Endothelial cell of umbilical vein (primary cell): ENCODE data around the gene CEP55. TPM values are rescaled to one million over a fixed set of nuclear protein-coding genes. Genes with fewer than 3 reads are reported as not detected.

Experiments used
- BruUV-seq: library from RNA; stranded (reverse); fragments of 400-500 nt; replicated peaks from 2 replicates; lab custom pipeline; 2021; lab: Mats Ljungman, UMichigan
- CTCF ChIA-PET: fragments of 300-600, 350-600 bp; sonication (Branson Sonifier 250); formaldehyde crosslinking; loops from one replicate; lab custom pipeline; 2021; ENCODE audit warnings: antibody characterized with exemption, inconsistent platforms; lab: Charles Lee
- POLR2A ChIA-PET: fragments of 300-600, 350-600 bp; sonication (Branson Sonifier 250); formaldehyde crosslinking; loops from one replicate; lab custom pipeline; 2021; ENCODE audit warnings: antibody characterized with exemption, inconsistent platforms; lab: Charles Lee
- DNase-seq: peaks from one replicate; pipeline ENCODE4 v3.0.0-alpha.2; 2011; ENCODE audit warnings: low read depth, low spot score
- FAIRE-seq: peaks from 2 replicates; lab custom pipeline; 2011; peaks lifted over from hg19 to GRCh38; lab: Jason Lieb, UNC
- H2AFZ ChIP-seq: 2 replicates; pipeline ENCODE4 v1.6.0; 2012; ENCODE audit warnings: low read depth, low read length, control low read depth, inconsistent platforms
- H3K27ac ChIP-seq: 2 replicates; pipeline ENCODE4 v1.5.1; 2011; ENCODE audit warnings: low read depth, mild to moderate bottlenecking, control low read depth, low read length, moderate library complexity; ENCODE audit not compliant: insufficient read depth
- H3K27me3 ChIP-seq, 2 experiments: 2 replicates each; pipeline versions ENCODE4 v1.6.0 to v1.6.1; 2011; ENCODE audit warnings: low read length in 2 of 2, mixed read lengths in 1 of 2; ENCODE audit not compliant: control insufficient read depth in 2 of 2, insufficient read depth in 2 of 2
- H3K36me3 ChIP-seq, 2 experiments: 2 replicates in 1 of 2; 3 replicates in 1 of 2; pipeline ENCODE4 v1.5.1; 2011; ENCODE audit warnings: low read length in 2 of 2, mild to moderate bottlenecking in 1 of 2, moderate library complexity in 1 of 2; ENCODE audit not compliant: control insufficient read depth in 2 of 2, insufficient read depth in 2 of 2; ENCODE audit errors: extremely low read depth in 1 of 2
- H3K4me1 ChIP-seq: 3 replicates; pipeline ENCODE4 v1.5.1; 2011; ENCODE audit warnings: mild to moderate bottlenecking, low read length; ENCODE audit not compliant: control insufficient read depth, insufficient read depth; ENCODE audit errors: extremely low read depth
- H3K4me2 ChIP-seq: 2 replicates; pipeline ENCODE4 v1.6.1; 2011; ENCODE audit warnings: low read length, control low read depth, mixed read lengths; ENCODE audit not compliant: insufficient read depth
- H3K4me3 ChIP-seq, 3 experiments: fragments of 200-600 bp in 1 of 3; sonication (generic), shearing (Covaris generic) in 1 of 3; replicated peaks in 1 of 3; 2 replicates each; pipeline ENCODE4 v1.5.1; 2011 to 2016; ENCODE audit warnings: control low read depth in 3 of 3, low read length in 3 of 3, mild to moderate bottlenecking in 2 of 3, inconsistent platforms in 1 of 3, low read depth in 1 of 3, moderate library complexity in 1 of 3; ENCODE audit not compliant: insufficient read depth in 1 of 3
- H3K79me2 ChIP-seq: 2 replicates; pipeline ENCODE4 v1.6.0; 2012; ENCODE audit warnings: low read length, inconsistent platforms; ENCODE audit not compliant: control insufficient read depth, insufficient read depth
- H3K9ac ChIP-seq: replicated peaks from 2 replicates; pipeline ENCODE3; 2011; ENCODE audit warnings: low read length, control low read depth; ENCODE audit not compliant: insufficient read depth; ENCODE audit errors: extremely low read depth
- H3K9me1 ChIP-seq: replicated peaks from 3 replicates; pipeline ENCODE4 v1.6.0; 2011; ENCODE audit warnings: mild to moderate bottlenecking, low read length; ENCODE audit not compliant: control insufficient read depth, insufficient read depth; ENCODE audit errors: extremely low read depth
- H3K9me3 ChIP-seq: replicated peaks from 2 replicates; pipeline ENCODE4 v1.5.1; 2012; ENCODE audit warnings: low read length, inconsistent platforms; ENCODE audit not compliant: control insufficient read depth, insufficient read depth
- H4K20me1 ChIP-seq: replicated peaks from 2 replicates; pipeline ENCODE3; 2011; ENCODE audit warnings: mild to moderate bottlenecking, low read length; ENCODE audit not compliant: control insufficient read depth, insufficient read depth; ENCODE audit errors: extremely low read depth
- EZH2 ChIP-seq: IDR thresholded peaks from 2 replicates; pipeline ENCODE4 v1.6.1; 2012; ENCODE audit warnings: borderline replicate concordance, low read depth, mild to moderate bottlenecking, moderate library complexity, low read length, inconsistent platforms; ENCODE audit not compliant: severe bottlenecking
- FOS ChIP-seq: IDR thresholded peaks from 2 replicates; pipeline ENCODE4 v1.6.1; 2011; ENCODE audit warnings: mild to moderate bottlenecking, low read length, moderate library complexity, borderline replicate concordance; ENCODE audit not compliant: insufficient read depth
- GATA2 ChIP-seq: IDR thresholded peaks from 2 replicates; pipeline ENCODE4 v1.7.0; 2011; ENCODE audit warnings: low read depth, mild to moderate bottlenecking, moderate library complexity, mixed read lengths, low read length; ENCODE audit not compliant: insufficient read length, insufficient read depth
- JUN ChIP-seq: IDR thresholded peaks from 2 replicates; pipeline ENCODE4 v1.6.1; 2011; ENCODE audit warnings: borderline replicate concordance, low read depth; ENCODE audit not compliant: insufficient read length, insufficient read depth
- MYC ChIP-seq: IDR thresholded peaks from one replicate; pipeline ENCODE4 v1.6.1; 2011; ENCODE audit warnings: mild to moderate bottlenecking, low read depth, low read length
- POLR2A ChIP-seq: IDR thresholded peaks from 2 replicates; pipeline ENCODE4 v1.6.1; 2012; ENCODE audit warnings: low read depth, mild to moderate bottlenecking, control low read depth, low read length
- POLR2AphosphoS5 ChIP-seq: IDR thresholded peaks from 2 replicates; pipeline ENCODE4 v1.6.1; 2012; ENCODE audit warnings: low read depth, mild to moderate bottlenecking, control low read depth, low read length, moderate library complexity; ENCODE audit not compliant: insufficient read depth
- dilution Hi-C: fragments of 300-500 bp; cut with MboI; formaldehyde crosslinking; loops from one replicate; pipeline ENCODE4 v1.15.0; 2019; ENCODE audit warnings: low sequenced_read_pairs; ENCODE audit not compliant: extremely low pct_ligation_motif_present
- intact Hi-C: fragments of 100-400 bp; cut with micrococcal nuclease; formaldehyde crosslinking; loops from one replicate; pipeline ENCODE4 v1.10.0; 2022
- polyA plus RNA-seq, 4 experiments: library from polyadenylated mRNA; depleted of rRNA in 3 of 4; stranded (reverse) in 3 of 4; unstranded in 1 of 4; fragments of >200 nt; gene quantifications; 2 replicates each; pipeline versions ENCODE4 v1.2.1 to v1.2.3, GENCODE V29; 2011 to 2012; ENCODE audit warnings: missing spikeins in 1 of 4
- total RNA-seq: library from RNA; stranded (reverse); gene quantifications from 2 replicates; pipeline ENCODE4 v1.2.3, GENCODE V29; 2021
- TF ChIP-seq, protein P1 (sequence below): IDR thresholded peaks from 2 replicates; pipeline ENCODE4 v1.6.1; 2011; ENCODE audit not compliant: insufficient read depth, insufficient read length
- TF ChIP-seq, protein P2 (sequence below), 2 donors: IDR thresholded peaks; 1 replicate in 1 of 2; 2 replicates in 1 of 2; pipeline ENCODE4 v1.5.1; 2011; ENCODE audit warnings: low read length in 2 of 2, mild to moderate bottlenecking in 2 of 2, moderate library complexity in 2 of 2, control low read depth in 1 of 2, inconsistent platforms in 1 of 2, low read depth in 1 of 2; ENCODE audit not compliant: insufficient read depth in 1 of 2; ENCODE audit errors: extremely low read depth in 1 of 2

The CEP55 gene
- total and polyA plus RNA-seq, 2 donors (not counting 3 experiments of a cell fraction or from before 2014, with no cell fraction given) = 17.4 to 63.0 TPM

DNA sequence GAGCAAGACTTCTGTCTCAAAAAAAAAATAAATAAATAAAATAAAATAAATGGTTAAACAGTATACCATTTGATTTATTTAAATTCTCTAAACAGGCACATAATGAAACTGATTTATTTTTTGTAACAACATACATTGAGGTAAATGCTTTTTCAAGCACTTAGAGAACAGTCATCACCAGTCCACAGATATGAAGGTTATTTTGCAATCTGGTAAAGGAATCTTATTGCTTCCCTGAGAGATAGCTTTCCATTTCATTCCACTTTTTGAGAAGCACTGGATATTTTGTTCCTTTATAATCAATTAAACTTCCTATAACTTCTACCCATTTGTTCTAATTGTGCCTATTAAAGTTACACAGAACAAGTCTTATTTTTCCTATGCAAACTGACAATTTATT is 5.2 kb downstream of the CEP55 start:
- H3K9ac ChIP-seq = no peak overlapping the region
- H3K27ac ChIP-seq = no peak overlapping the region
- no peak overlapping the region for H2AFZ ChIP-seq
- no peaks in the 10 kb centered on the region for H3K9me1 ChIP-seq
- H3K36me3 ChIP-seq = peaks cover 0 to 16% of the 10 kb centered on the region in 2 experiments
- DNase-seq (no peak), FAIRE-seq (no peak)
- intact Hi-C loops (loop anchor here (5.0 kb wide), 1 partner anchor 189 kb away; no protein-coding TSS in a partner anchor), dilution Hi-C loops (no loop called here)
- peaks cover 55% of the 10 kb centered on the region for H3K79me2 ChIP-seq
- H3K4me3 ChIP-seq = no peak overlapping the region
- H3K9me3 ChIP-seq = no peaks in the 10 kb centered on the region
- H3K4me1 ChIP-seq = peaks cover 16% of the 10 kb centered on the region
- H3K27me3 ChIP-seq = no peaks in the 10 kb centered on the region
- H4K20me1 ChIP-seq = no peaks in the 10 kb centered on the region
- H3K4me2 ChIP-seq = no peak overlapping the region
- ChIA-PET POLR2A (no interaction called here), CTCF (interaction anchor here (0.9 to 3.2 kb wide), 7 partner anchors 10 to 513 kb away, joined by 3 to 18 read pairs (median 7); partner anchors contain the start of gene MYOF)
- TF ChIP-seq POLR2AphosphoS5 = no peak
- TF ChIP-seq, protein P1, sequence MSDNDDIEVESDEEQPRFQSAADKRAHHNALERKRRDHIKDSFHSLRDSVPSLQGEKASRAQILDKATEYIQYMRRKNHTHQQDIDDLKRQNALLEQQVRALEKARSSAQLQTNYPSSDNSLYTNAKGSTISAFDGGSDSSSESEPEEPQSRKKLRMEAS = no peak
- no peak for TF ChIP-seq GATA2
- no peak for TF ChIP-seq EZH2
- no peak for TF ChIP-seq FOS
- TF ChIP-seq, protein P2, sequence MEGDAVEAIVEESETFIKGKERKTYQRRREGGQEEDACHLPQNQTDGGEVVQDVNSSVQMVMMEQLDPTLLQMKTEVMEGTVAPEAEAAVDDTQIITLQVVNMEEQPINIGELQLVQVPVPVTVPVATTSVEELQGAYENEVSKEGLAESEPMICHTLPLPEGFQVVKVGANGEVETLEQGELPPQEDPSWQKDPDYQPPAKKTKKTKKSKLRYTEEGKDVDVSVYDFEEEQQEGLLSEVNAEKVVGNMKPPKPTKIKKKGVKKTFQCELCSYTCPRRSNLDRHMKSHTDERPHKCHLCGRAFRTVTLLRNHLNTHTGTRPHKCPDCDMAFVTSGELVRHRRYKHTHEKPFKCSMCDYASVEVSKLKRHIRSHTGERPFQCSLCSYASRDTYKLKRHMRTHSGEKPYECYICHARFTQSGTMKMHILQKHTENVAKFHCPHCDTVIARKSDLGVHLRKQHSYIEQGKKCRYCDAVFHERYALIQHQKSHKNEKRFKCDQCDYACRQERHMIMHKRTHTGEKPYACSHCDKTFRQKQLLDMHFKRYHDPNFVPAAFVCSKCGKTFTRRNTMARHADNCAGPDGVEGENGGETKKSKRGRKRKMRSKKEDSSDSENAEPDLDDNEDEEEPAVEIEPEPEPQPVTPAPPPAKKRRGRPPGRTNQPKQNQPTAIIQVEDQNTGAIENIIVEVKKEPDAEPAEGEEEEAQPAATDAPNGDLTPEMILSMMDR (IDR thresholded peaks at IDR 0.05; ENCODE audit: extremely low read depth in 1 of 2, insufficient read depth in 1 of 2, low read depth in 1 of 2, low read length in 2 of 2) = no peak
- TF ChIP-seq JUN = no peak
- TF ChIP-seq POLR2A = no peak
- TF ChIP-seq MYC = no peak
- BruUV-seq = no TSS peak
